H1 (cell line): ENCODE measurements around the gene CHD6.

ENCODE experiments used
- CBX8 ChIP-seq: fragments of 300-800, 300-1000 bp; sonication (generic); IDR thresholded peaks from 2 replicates; pipeline ENCODE4 v1.7.1; 2016; ENCODE audit warnings: low read depth, low read length, borderline replicate concordance
- CTCF ChIP-seq, 3 experiments: IDR thresholded peaks; 1 replicate in 2 of 3; 2 replicates in 1 of 3; pipeline versions ENCODE4 v1.5.1 to v1.6.1; 2011; ENCODE audit warnings: low read length in 3 of 3, mild to moderate bottlenecking in 3 of 3, inconsistent platforms in 2 of 3, low read depth in 1 of 3, moderate library complexity in 1 of 3; ENCODE audit not compliant: insufficient read depth in 1 of 3; ENCODE audit errors: control extremely low read depth in 1 of 3
- EGR1 ChIP-seq: IDR thresholded peaks from 2 replicates; pipeline ENCODE4 v1.6.1; 2011; ENCODE audit warnings: low read depth, low read length, borderline replicate concordance
- EP300 ChIP-seq, 2 experiments: IDR thresholded peaks; 1 replicate in 1 of 2; 2 replicates in 1 of 2; pipeline ENCODE4 v1.6.1; 2011 to 2012; ENCODE audit warnings: low read depth in 2 of 2, low read length in 2 of 2, mild to moderate bottlenecking in 2 of 2, borderline replicate concordance in 1 of 2, inconsistent platforms in 1 of 2, moderate library complexity in 1 of 2
- JUND ChIP-seq: IDR thresholded peaks from 2 replicates; pipeline ENCODE4 v1.6.1; 2011; ENCODE audit warnings: mild to moderate bottlenecking, improper control_type of control experiment, low read length
- POLR2A ChIP-seq, 2 experiments: IDR thresholded peaks; 1 replicate in 1 of 2; 2 replicates in 1 of 2; pipeline ENCODE4 v1.6.1; 2011; ENCODE audit warnings: low read depth in 2 of 2, low read length in 2 of 2, mild to moderate bottlenecking in 2 of 2; ENCODE audit errors: control extremely low read depth in 1 of 2
- RAD21 ChIP-seq, 2 experiments: IDR thresholded peaks in 1 of 2; conservative IDR thresholded peaks in 1 of 2; 2 replicates each; pipeline ENCODE4 v1.6.1; 2011; ENCODE audit warnings: low read depth in 2 of 2, low read length in 2 of 2, improper control_type of control experiment in 1 of 2, inconsistent platforms in 1 of 2, mild to moderate bottlenecking in 1 of 2, moderate library complexity in 1 of 2

GRCh38 chr20:41398408-41398807, 219.8 kb downstream of the CHD6 start:
- TF ChIP-seq CTCF (IDR thresholded peaks at IDR 0.05; ENCODE audit: control extremely low read depth in 1 of 3, insufficient read depth in 1 of 3, low read depth in 1 of 3, low read length in 3 of 3) (no peak), EP300 (IDR thresholded peaks at IDR 0.05; ENCODE audit: borderline replicate concordance in 1 of 2, low read depth in 2 of 2, low read length in 2 of 2) (no peak), JUND (no peak), CBX8 (no peak), EGR1 (no peak), POLR2A (IDR thresholded peaks at IDR 0.05; ENCODE audit: control extremely low read depth in 1 of 2, low read depth in 2 of 2, low read length in 2 of 2) (no peak), RAD21 (IDR thresholded peaks at IDR 0.05 in 1 of 2, conservative IDR thresholded peaks at IDR 0.05 in 1 of 2; ENCODE audit: low read depth in 2 of 2, low read length in 2 of 2) (no peak)
